ENCODE measurements around the gene ASIC3.

Gene ASIC3

GRCh38 chr7:151074817-151075661 is 26.7 kb downstream of the ASIC3 start:
- FAIRE-seq: no peak

GRCh38 chr7:151075662-151075971 is 27.3 kb downstream of the ASIC3 start:
- no peak for FAIRE-seq

- no peak for FAIRE-seq
These were observed 27.7 kb downstream of the ASIC3 start for GRCh38 chr7:151075978-151076426.

GRCh38 chr7:151076863-151077704 is 28.8 kb downstream of the ASIC3 start:
- no peak for FAIRE-seq

GRCh38 chr7:151077705-151078232 is 29.4 kb downstream of the ASIC3 start:
- FAIRE-seq: no peak

GRCh38 chr7:151078233-151079040 is 30.1 kb downstream of the ASIC3 start:
- FAIRE-seq: no peak

GRCh38 chr7:151079199-151079910 is 31.0 kb downstream of the ASIC3 start:
- no peak for FAIRE-seq

GRCh38 chr7:151080067-151080521 is 31.8 kb downstream of the ASIC3 start:
- FAIRE-seq: no peak

GRCh38 chr7:151080522-151081169 is 32.3 kb downstream of the ASIC3 start, which contains the start of gene FASTK:
Gene FASTK (minus strand): TSS chr7:151080809. CDS start chr7:151080766, 43 bp downstream.
- FAIRE-seq: no peak

GRCh38 chr7:151081170-151082101 is 33.1 kb downstream of the ASIC3 start:
- FAIRE-seq: no peak

- FAIRE-seq: no peak
These were observed 34.1 kb downstream of the ASIC3 start for GRCh38 chr7:151082141-151083070.

GRCh38 chr7:151083071-151083823 is 34.9 kb downstream of the ASIC3 start, which contains the start of gene TMUB1:
Gene TMUB1 (minus strand): TSS chr7:151083493. CDS start chr7:151082563, 930 bp downstream.
- no peak for FAIRE-seq

GRCh38 chr7:151083824-151084160 is 35.5 kb downstream of the ASIC3 start:
- no peak for FAIRE-seq

GRCh38 chr7:151085329-151085690 is 37.0 kb downstream of the ASIC3 start:
- no peak for FAIRE-seq

GRCh38 chr7:151085691-151086620 is 37.6 kb downstream of the ASIC3 start, which contains the start of gene AGAP3:
Gene AGAP3 (plus strand): TSS chr7:151086475. CDS start chr7:151086742, 267 bp downstream.
- FAIRE-seq: no peak

- no peak for FAIRE-seq
These were observed 38.5 kb downstream of the ASIC3 start for GRCh38 chr7:151086802-151087244.
